Lower leg skin (tissue), 4 donors: ENCODE results near the gene ADAD1. TPM values are rescaled to one million over a fixed set of nuclear protein-coding genes. Genes with fewer than 3 reads are reported as not detected.
"Not testable (repeated sequence)": the region's sequence is repeated elsewhere in the genome, so short reads cannot be mapped to it uniquely, and the experiment has no call there.

ENCODE experiments used
- DNase-seq, 2 donors: peaks; one replicate each; pipeline ENCODE4 v3.0.0-alpha.2; 2019; ENCODE audit warnings: low spot score in 2 of 2
- H3K4me3 ChIP-seq: fragments of 200-600 bp; sonication (generic); 2 replicates; pipeline ENCODE4 v1.5.1; 2017; ENCODE audit warnings: mild to moderate bottlenecking, low read depth; ENCODE audit not compliant: poor library complexity, severe bottlenecking
- POLR2A ChIP-seq, 2 donors: fragments of 450-650 bp; IDR thresholded peaks; one replicate each; pipeline ENCODE4 v1.6.1; 2016 to 2017; ENCODE audit warnings: antibody characterized with exemption in 2 of 2, mild to moderate bottlenecking in 1 of 2, moderate library complexity in 1 of 2
- WGBS, 2 donors: methylation state at CpG; one replicate each; pipeline ENCODE4 v1.1.5; 2018; 5-methylcytosine and 5-hydroxymethylcytosine counted together
- intact Hi-C: fragments of 100-400 bp; cut with DNase I; formaldehyde crosslinking; loops from one replicate; pipeline ENCODE4 v1.15.0; 2023; ENCODE audit warnings: low total_unique reads
- total RNA-seq, 4 donors: library from RNA; depleted of rRNA; stranded (reverse); fragments of >200 nt; gene quantifications; one replicate each; pipeline ENCODE4 v1.1.0, GENCODE V29; 2016
- TF ChIP-seq, protein P1 (sequence below), 3 donors: fragments of 450-650 bp; IDR thresholded peaks; one replicate each; pipeline ENCODE4 v1.5.1; 2016; ENCODE audit warnings: antibody characterized with exemption in 3 of 3, mild to moderate bottlenecking in 3 of 3, moderate library complexity in 2 of 3

ADAD1 gene
- total RNA-seq, 4 donors from 2014 or later, result not detected

- intact Hi-C loops, result no loop called here
- no peak overlapping the region for H3K4me3 ChIP-seq
- DNase-seq, result no peak
- TF ChIP-seq, protein P1, sequence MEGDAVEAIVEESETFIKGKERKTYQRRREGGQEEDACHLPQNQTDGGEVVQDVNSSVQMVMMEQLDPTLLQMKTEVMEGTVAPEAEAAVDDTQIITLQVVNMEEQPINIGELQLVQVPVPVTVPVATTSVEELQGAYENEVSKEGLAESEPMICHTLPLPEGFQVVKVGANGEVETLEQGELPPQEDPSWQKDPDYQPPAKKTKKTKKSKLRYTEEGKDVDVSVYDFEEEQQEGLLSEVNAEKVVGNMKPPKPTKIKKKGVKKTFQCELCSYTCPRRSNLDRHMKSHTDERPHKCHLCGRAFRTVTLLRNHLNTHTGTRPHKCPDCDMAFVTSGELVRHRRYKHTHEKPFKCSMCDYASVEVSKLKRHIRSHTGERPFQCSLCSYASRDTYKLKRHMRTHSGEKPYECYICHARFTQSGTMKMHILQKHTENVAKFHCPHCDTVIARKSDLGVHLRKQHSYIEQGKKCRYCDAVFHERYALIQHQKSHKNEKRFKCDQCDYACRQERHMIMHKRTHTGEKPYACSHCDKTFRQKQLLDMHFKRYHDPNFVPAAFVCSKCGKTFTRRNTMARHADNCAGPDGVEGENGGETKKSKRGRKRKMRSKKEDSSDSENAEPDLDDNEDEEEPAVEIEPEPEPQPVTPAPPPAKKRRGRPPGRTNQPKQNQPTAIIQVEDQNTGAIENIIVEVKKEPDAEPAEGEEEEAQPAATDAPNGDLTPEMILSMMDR (IDR thresholded peaks at IDR 0.05), result no peak
- no peak for TF ChIP-seq POLR2A (IDR thresholded peaks at IDR 0.05)
- 80 to 84% methylated on average over 5 of the region's 5 CpGs for whole genome bisulfite sequencing, 2 donors
These were observed 32.3 kb upstream of the ADAD1 start for GRCh38 chr4:122346503-122346902.

DNA sequence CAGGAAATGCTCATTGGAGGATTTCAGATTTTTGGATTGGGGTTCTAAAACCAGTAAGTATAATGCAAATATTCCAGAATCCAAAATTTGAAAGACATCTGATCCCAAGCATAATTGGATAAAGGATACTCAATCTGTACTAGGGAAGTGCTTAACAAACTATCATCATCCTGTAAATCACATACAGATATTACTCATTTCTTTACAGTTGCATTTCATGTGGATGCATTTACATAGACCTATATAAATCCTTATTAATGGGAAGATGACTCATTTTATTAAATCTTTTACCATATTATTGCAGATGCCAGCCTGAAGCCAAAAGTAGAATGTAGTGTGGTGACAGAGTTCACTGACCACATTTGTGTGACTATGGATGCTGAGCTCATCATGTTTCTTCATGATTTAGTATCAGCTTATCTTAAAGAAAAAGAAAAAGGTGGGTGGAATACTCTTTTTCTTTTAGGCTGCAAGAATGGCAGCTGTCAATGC lies 22.4 kb upstream of the ADAD1 start:
- no peak overlapping the region for H3K4me3 ChIP-seq
- TF ChIP-seq POLR2A (IDR thresholded peaks at IDR 0.05), result no peak
- intact Hi-C loops, result no loop called here
- no peak for DNase-seq

DNA sequence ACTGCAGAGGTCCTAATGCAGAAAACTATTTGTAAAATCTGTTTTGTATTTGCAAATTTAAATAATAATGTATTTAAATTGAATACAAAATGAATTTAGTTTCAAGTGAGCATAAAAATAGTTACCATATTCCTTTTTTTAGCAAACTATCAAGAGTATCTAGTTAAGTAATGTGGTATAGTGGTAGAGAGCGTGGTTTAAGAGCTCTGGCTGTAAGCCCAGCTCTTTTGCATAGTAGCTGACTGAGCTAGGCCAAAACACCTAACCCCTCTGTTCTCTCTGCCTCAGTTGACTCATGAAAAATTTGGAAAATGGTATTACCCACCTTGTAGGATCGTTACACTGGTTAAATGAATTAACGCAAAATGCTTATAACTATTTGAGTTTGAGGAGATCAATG lies 18.1 kb upstream of the ADAD1 start:
- intact Hi-C loops, result no loop called here
- H3K4me3 ChIP-seq, result no peak overlapping the region
- WGBS, 2 donors, result 95 to 98% methylated on average over 3 of the region's 3 CpGs
- DNase-seq, result no peak
- TF ChIP-seq POLR2A (IDR thresholded peaks at IDR 0.05), result no peak

DNA sequence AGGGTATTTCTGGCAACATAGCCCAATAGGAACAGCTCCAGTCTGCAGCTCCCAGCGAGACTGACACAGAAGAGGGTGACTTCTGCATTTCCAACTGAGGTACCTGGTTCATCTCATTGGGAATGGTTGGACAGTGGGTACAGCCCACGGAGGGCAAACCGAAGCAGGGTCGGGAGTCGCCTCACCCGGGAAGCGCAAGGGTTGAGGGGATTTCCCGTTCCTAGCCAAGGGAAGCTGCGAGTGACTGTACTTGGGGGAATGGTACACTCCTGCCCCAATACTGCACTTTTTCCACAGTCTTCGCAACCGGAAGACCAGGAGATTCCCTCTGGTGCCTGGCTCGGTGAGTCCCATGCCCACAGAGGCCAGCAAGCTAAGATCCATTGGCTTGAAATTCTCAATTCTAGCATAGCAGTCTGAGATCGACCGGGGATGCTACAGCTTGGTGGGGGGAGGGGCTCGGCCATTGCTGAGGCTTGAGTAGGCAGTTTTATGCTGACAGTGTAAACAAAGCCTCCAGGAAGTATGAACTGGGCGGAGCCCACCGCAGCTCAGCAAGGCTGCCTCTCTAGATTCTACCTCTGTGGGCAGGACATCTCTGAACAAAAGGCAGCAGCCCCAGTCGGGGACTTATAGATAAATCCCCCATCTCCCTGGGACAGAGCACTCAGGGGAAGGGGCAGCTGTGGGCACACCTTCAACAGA lies 14.0 kb upstream of the ADAD1 start:
- TF ChIP-seq, protein P1 (IDR thresholded peaks at IDR 0.05), result no peak
- TF ChIP-seq POLR2A (IDR thresholded peaks at IDR 0.05), result no peak
- DNase-seq, result no peak
- intact Hi-C loops, result no loop called here
- 87 to 89% methylated on average over 15 to 18 of the region's 18 CpGs for WGBS, 2 donors
- no peak overlapping the region for H3K4me3 ChIP-seq

GRCh38 chr4:122368786-122369185 lies 10.0 kb upstream of the ADAD1 start:
- DNase-seq, intact Hi-C loops, H3K4me3 ChIP-seq: not testable (repeated sequence)
- WGBS, 2 donors, result 74 to 79% methylated on average over 3 of the region's 3 CpGs

- intact Hi-C loops, result no loop called here
- no peak overlapping the region for H3K4me3 ChIP-seq
- no peak for DNase-seq
- no peak for TF ChIP-seq POLR2A (IDR thresholded peaks at IDR 0.05)
- TF ChIP-seq, protein P1 (IDR thresholded peaks at IDR 0.05), result no peak
- WGBS, 2 donors, result 72 to 74% methylated on average over 1 of the region's 1 CpG
These were observed 1.5 kb upstream of the ADAD1 start for GRCh38 chr4:122377352-122377751.

- DNase-seq, result no peak
- intact Hi-C loops, result no loop called here
- TF ChIP-seq, protein P1 (IDR thresholded peaks at IDR 0.05), result no peak
- no peak for TF ChIP-seq POLR2A (IDR thresholded peaks at IDR 0.05)
- 95 to 96% methylated on average over 44 of the region's 44 CpGs for WGBS, 2 donors
- H3K4me3 ChIP-seq, result no peak overlapping the region
These were observed 428 bp downstream of the ADAD1 start for GRCh38 chr4:122379239-122379638.
